ENCODE data around the gene FARP2.

- TF ChIP-seq CTCF (conservative IDR thresholded peaks at IDR 0.05 in 1 of 2, IDR thresholded peaks at IDR 0.05 in 1 of 2; ENCODE audit: extremely low read depth in 1 of 2, insufficient read depth in 1 of 2, low read depth in 1 of 2, low read length in 2 of 2): no peak
- no peak for TF ChIP-seq EZH2 (IDR thresholded peaks at IDR 0.05; ENCODE audit: borderline replicate concordance, low read length)
Observed at GRCh38 chr2:241307055-241307454, 49.0 kb upstream of the FARP2 start.
